ENCODE measurements around the gene ZNF335.
A peak's percentile ranks its signal among the peaks of the same experiment; 100 is the strongest.
"Not testable (repeated sequence)": the region's sequence is repeated elsewhere in the genome, so short reads cannot be mapped to it uniquely, and the experiment has no call there.

Gene ZNF335

GRCh38 chr20:45904583-45905504 is 67.2 kb downstream of the ZNF335 start:
- H3K27ac ChIP-seq (replicated peaks) = peak overlapping the region; percentile 58
- no peak overlapping the region for H3K4me3 ChIP-seq (replicated peaks; ENCODE audit: insufficient read depth, low read length)
- no peak for TF ChIP-seq POLR2AphosphoS5 (IDR thresholded peaks at IDR 0.05; ENCODE audit: low read depth)
- TF ChIP-seq CTCF (IDR thresholded peaks at IDR 0.05; ENCODE audit: insufficient read depth, low read length) = no peak
- no peak for TF ChIP-seq REST (IDR thresholded peaks at IDR 0.05; ENCODE audit: insufficient replicate concordance, low read depth)
- no peak for TF ChIP-seq SPI1 (IDR thresholded peaks at IDR 0.05; ENCODE audit: borderline replicate concordance, low read depth)
- TF ChIP-seq GABPA (IDR thresholded peaks at IDR 0.05; ENCODE audit: low read depth) = no peak
- DNase-seq (ENCODE audit: low read depth in 1 of 2, low spot score in 1 of 2) = peak in 1 of 2 experiments; percentile 38
- no peaks in the 10 kb centered on the region for H3K27me3 ChIP-seq (ENCODE audit: insufficient read depth, poor library complexity, severe bottlenecking)

- no peak overlapping the region for H3K4me3 ChIP-seq (replicated peaks; ENCODE audit: insufficient read depth, low read length)
- H3K27me3 ChIP-seq (ENCODE audit: insufficient read depth, poor library complexity, severe bottlenecking) = no peaks in the 10 kb centered on the region
- H3K27ac ChIP-seq (replicated peaks) = no peak overlapping the region
- TF ChIP-seq CTCF (IDR thresholded peaks at IDR 0.05; ENCODE audit: insufficient read depth, low read length) (no peak), SPI1 (IDR thresholded peaks at IDR 0.05; ENCODE audit: borderline replicate concordance, low read depth) (no peak), POLR2AphosphoS5 (IDR thresholded peaks at IDR 0.05; ENCODE audit: low read depth) (no peak; the same call in 1 of the 2 replicates), REST (IDR thresholded peaks at IDR 0.05; ENCODE audit: insufficient replicate concordance, low read depth) (no peak), GABPA (IDR thresholded peaks at IDR 0.05; ENCODE audit: low read depth) (no peak)
- DNase-seq (ENCODE audit: low read depth in 1 of 2, low spot score in 1 of 2) = no peak
These were observed 69.8 kb downstream of the ZNF335 start for GRCh38 chr20:45902199-45902701.

- H3K27ac ChIP-seq (replicated peaks); H3K27me3 ChIP-seq (ENCODE audit: insufficient read depth, poor library complexity, severe bottlenecking); DNase-seq (ENCODE audit: low read depth in 1 of 2, low spot score in 1 of 2); H3K4me3 ChIP-seq (replicated peaks; ENCODE audit: insufficient read depth, low read length): not testable (repeated sequence)
These were observed 70.7 kb downstream of the ZNF335 start for GRCh38 chr20:45901332-45901731.

- no peak overlapping the region for H3K27ac ChIP-seq (replicated peaks)
- TF ChIP-seq POLR2AphosphoS5 (IDR thresholded peaks at IDR 0.05; ENCODE audit: low read depth) (no peak), CTCF (IDR thresholded peaks at IDR 0.05; ENCODE audit: insufficient read depth, low read length) (no peak), GABPA (IDR thresholded peaks at IDR 0.05; ENCODE audit: low read depth) (no peak), SPI1 (IDR thresholded peaks at IDR 0.05; ENCODE audit: borderline replicate concordance, low read depth) (no peak), REST (IDR thresholded peaks at IDR 0.05; ENCODE audit: insufficient replicate concordance, low read depth) (no peak)
- no peak for DNase-seq (ENCODE audit: low read depth in 1 of 2, low spot score in 1 of 2)
- H3K27me3 ChIP-seq (ENCODE audit: insufficient read depth, poor library complexity, severe bottlenecking) = no peaks in the 10 kb centered on the region
- no peak overlapping the region for H3K4me3 ChIP-seq (replicated peaks; ENCODE audit: insufficient read depth, low read length)
These were observed 72.8 kb downstream of the ZNF335 start for GRCh38 chr20:45899046-45899835.
